K562 (cell line): ENCODE results near the gene MPZL1. TPM values are rescaled to one million over a fixed set of nuclear protein-coding genes. Genes with fewer than 3 reads are reported as not detected.

Experiments used
- BCOR ChIP-seq: fragments of 450-650 bp; IDR thresholded peaks from 2 replicates; pipeline ENCODE4 v1.6.1; 2016
- CBX3 ChIP-seq, 2 experiments: IDR thresholded peaks; 1 replicate in 1 of 2; 2 replicates in 1 of 2; pipeline ENCODE4 v1.6.1; 2012; ENCODE audit warnings: inconsistent platforms in 2 of 2, low read length in 2 of 2, borderline replicate concordance in 1 of 2, control low read depth in 1 of 2
- CREBBP ChIP-seq: IDR thresholded peaks from one replicate; pipeline ENCODE4 v1.6.1; 2012; ENCODE audit warnings: low read depth, mild to moderate bottlenecking, control low read depth, inconsistent platforms, low read length
- GABPB2 ChIP-seq: fragments of 250-450 bp; sonication (Bioruptor Pico); conservative IDR thresholded peaks from 2 replicates; pipeline ENCODE4 v1.5.1; 2021; ENCODE audit warnings: mild to moderate bottlenecking
- HIVEP1 ChIP-seq: fragments of 250-450 bp; sonication (Bioruptor Pico); IDR thresholded peaks from 2 replicates; pipeline ENCODE4 v1.4.0; 2020; ENCODE audit warnings: mild to moderate bottlenecking
- HNRNPK ChIP-seq: fragments of 200-400 bp; formaldehyde crosslinking; IDR thresholded peaks from one replicate; pipeline ENCODE4 v1.6.1; 2018; ENCODE audit warnings: mild to moderate bottlenecking, low read depth, low read length; ENCODE audit not compliant: poor library complexity, severe bottlenecking
- LARP7 ChIP-seq: fragments of 450-650 bp; IDR thresholded peaks from 2 replicates; pipeline ENCODE4 v1.6.1; 2016
- MCM5 ChIP-seq: fragments of 450-650 bp; IDR thresholded peaks from 2 replicates; pipeline ENCODE4 v1.6.1; 2016; ENCODE audit warnings: low read depth
- MTA3 ChIP-seq: fragments of 450-650 bp; formaldehyde crosslinking; IDR thresholded peaks from 2 replicates; pipeline ENCODE4 v1.6.1; 2017; ENCODE audit warnings: mild to moderate bottlenecking, borderline replicate concordance
- NELFE ChIP-seq: IDR thresholded peaks from 2 replicates; pipeline ENCODE4 v1.6.1; 2011; ENCODE audit warnings: mild to moderate bottlenecking; ENCODE audit not compliant: insufficient read depth, insufficient read length
- NEUROD1 ChIP-seq: fragments of 150-350 bp; IDR thresholded peaks from 2 replicates; pipeline ENCODE4 v1.6.1; 2014; ENCODE audit warnings: borderline replicate concordance, low read length, low read depth; ENCODE audit not compliant: partially characterized antibody
- NR3C1 ChIP-seq: sonication (generic); formaldehyde crosslinking; IDR thresholded peaks from 2 replicates; pipeline ENCODE4 v1.8.1; 2022; ENCODE audit warnings: missing genetic modification reagents
- RBM25 ChIP-seq: fragments of 200-400 bp; formaldehyde crosslinking; IDR thresholded peaks from 2 replicates; pipeline ENCODE4 v1.6.1; 2018; ENCODE audit warnings: low read length, low read depth, moderate library complexity; ENCODE audit not compliant: severe bottlenecking
- SMAD3 ChIP-seq: fragments of 450-650 bp; formaldehyde crosslinking; conservative IDR thresholded peaks from 2 replicates; pipeline ENCODE4 v1.4.0; 2020; ENCODE audit warnings: mild to moderate bottlenecking
- SMAD4 ChIP-seq: fragments of 250-450 bp; sonication (Bioruptor Pico); conservative IDR thresholded peaks from 2 replicates; pipeline ENCODE4 v1.8.0; 2021; ENCODE audit warnings: inconsistent platforms, mild to moderate bottlenecking, moderate library complexity
- ZNF143 ChIP-seq: sonication (generic); formaldehyde crosslinking; IDR thresholded peaks from 2 replicates; pipeline ENCODE4 v1.9.0; 2022; ENCODE audit warnings: mild to moderate bottlenecking, missing genetic modification reagents
- ZNF41 ChIP-seq: fragments of 250-450 bp; sonication (Bioruptor Pico); conservative IDR thresholded peaks from 2 replicates; pipeline ENCODE4 v1.4.0; 2020; ENCODE audit warnings: mild to moderate bottlenecking
- polyA plus RNA-seq, 8 experiments: library from polyadenylated mRNA; depleted of rRNA in 4 of 8; stranded (reverse) in 5 of 8; unstranded in 3 of 8; fragments of >200 nt; fragmentation: Nextera tagmentation in 2 of 8; fragmentation: Illumina TruSeq in 1 of 8; extraction: Ambion mirVana in 2 of 8; extraction: Trizol in 1 of 8; gene quantifications; 2 replicates each; pipeline versions ENCODE4 v1.2.1 to v1.2.3, GENCODE V29; 2011 to 2014; ENCODE audit warnings: inconsistent platforms in 1 of 8, missing spikeins in 1 of 8
- total RNA-seq, 7 experiments: library from RNA; depleted of rRNA in 6 of 7; stranded (reverse); fragments of >200 nt in 6 of 7; fragmentation: Illumina TruSeq in 2 of 7; extraction: Trizol in 2 of 7; gene quantifications; 2 replicates each; pipeline versions ENCODE4 v1.2.1 to v1.2.3, GENCODE V29; 2011 to 2021; ENCODE audit warnings: low replicate concordance in 1 of 7
- TF ChIP-seq, protein P1 (sequence below): sonication (generic); formaldehyde crosslinking; IDR thresholded peaks from 2 replicates; pipeline ENCODE4 v1.8.1; 2023; ENCODE audit warnings: mild to moderate bottlenecking, missing genetic modification reagents, moderate library complexity
- TF ChIP-seq, protein P2 (sequence below): fragments of 250-450 bp; sonication (Bioruptor Pico); IDR thresholded peaks from 2 replicates; pipeline ENCODE4 v1.4.0; 2020; ENCODE audit warnings: mild to moderate bottlenecking, moderate library complexity, borderline replicate concordance
- TF ChIP-seq, protein P3 (sequence below): fragments of 450-650 bp; formaldehyde crosslinking; IDR thresholded peaks from 2 replicates; pipeline ENCODE4 v1.4.0; 2020; ENCODE audit warnings: mild to moderate bottlenecking, moderate library complexity

Gene MPZL1
- total and polyA plus RNA-seq, 9 of the 15 experiments (the other 6 are each of a cell fraction or from before 2014, with no cell fraction given), result 14.5 to 153 (median 66.5) TPM

DNA sequence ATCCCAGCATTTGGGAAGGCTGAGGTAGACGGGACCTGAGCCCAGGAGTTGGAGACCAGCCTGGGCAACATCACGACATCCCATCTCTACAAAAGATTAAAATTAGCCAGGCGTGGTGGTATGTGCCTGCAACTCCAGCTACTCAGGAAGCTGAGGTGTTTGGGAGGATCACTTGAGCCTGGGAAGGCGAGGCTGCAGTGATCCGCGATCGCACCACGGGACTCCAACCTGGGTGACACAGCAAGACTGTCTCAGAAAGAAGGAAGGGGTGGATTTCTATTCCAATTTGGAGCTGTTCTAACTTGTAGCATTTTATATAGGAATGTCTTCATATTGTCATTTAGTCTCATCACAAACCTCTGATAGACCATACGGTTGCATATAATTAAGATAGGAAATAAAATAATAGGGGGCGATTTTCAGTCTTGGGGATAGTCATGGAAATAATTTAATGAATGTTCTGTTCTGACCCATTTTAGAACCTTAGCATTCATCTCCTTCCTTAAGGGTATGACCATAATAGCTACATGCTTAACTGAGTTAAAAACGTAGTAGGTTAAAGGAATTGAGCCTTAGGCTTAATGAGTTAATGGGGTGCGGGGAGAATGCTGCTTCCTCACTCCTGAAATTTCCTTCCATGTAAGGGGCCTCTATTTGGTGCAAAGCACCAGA is 99.0 kb downstream of the MPZL1 start (continued):
- no peak for TF ChIP-seq NELFE
- TF ChIP-seq HIVEP1 (CRISPR knock-in tag), result 0 out of 2 replicates have a peak, but pooled peaks have one; percentile 33
- TF ChIP-seq, protein P1, sequence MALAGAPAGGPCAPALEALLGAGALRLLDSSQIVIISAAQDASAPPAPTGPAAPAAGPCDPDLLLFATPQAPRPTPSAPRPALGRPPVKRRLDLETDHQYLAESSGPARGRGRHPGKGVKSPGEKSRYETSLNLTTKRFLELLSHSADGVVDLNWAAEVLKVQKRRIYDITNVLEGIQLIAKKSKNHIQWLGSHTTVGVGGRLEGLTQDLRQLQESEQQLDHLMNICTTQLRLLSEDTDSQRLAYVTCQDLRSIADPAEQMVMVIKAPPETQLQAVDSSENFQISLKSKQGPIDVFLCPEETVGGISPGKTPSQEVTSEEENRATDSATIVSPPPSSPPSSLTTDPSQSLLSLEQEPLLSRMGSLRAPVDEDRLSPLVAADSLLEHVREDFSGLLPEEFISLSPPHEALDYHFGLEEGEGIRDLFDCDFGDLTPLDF, result no peak
- no peak for TF ChIP-seq NR3C1 (CRISPR knock-in tag)
- TF ChIP-seq, protein P2, sequence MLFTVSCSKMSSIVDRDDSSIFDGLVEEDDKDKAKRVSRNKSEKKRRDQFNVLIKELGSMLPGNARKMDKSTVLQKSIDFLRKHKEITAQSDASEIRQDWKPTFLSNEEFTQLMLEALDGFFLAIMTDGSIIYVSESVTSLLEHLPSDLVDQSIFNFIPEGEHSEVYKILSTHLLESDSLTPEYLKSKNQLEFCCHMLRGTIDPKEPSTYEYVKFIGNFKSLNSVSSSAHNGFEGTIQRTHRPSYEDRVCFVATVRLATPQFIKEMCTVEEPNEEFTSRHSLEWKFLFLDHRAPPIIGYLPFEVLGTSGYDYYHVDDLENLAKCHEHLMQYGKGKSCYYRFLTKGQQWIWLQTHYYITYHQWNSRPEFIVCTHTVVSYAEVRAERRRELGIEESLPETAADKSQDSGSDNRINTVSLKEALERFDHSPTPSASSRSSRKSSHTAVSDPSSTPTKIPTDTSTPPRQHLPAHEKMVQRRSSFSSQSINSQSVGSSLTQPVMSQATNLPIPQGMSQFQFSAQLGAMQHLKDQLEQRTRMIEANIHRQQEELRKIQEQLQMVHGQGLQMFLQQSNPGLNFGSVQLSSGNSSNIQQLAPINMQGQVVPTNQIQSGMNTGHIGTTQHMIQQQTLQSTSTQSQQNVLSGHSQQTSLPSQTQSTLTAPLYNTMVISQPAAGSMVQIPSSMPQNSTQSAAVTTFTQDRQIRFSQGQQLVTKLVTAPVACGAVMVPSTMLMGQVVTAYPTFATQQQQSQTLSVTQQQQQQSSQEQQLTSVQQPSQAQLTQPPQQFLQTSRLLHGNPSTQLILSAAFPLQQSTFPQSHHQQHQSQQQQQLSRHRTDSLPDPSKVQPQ (CRISPR knock-in tag), result no peak
- no peak for TF ChIP-seq NEUROD1
- TF ChIP-seq ZNF143 (CRISPR knock-in tag), result no peak
- TF ChIP-seq, protein P3, sequence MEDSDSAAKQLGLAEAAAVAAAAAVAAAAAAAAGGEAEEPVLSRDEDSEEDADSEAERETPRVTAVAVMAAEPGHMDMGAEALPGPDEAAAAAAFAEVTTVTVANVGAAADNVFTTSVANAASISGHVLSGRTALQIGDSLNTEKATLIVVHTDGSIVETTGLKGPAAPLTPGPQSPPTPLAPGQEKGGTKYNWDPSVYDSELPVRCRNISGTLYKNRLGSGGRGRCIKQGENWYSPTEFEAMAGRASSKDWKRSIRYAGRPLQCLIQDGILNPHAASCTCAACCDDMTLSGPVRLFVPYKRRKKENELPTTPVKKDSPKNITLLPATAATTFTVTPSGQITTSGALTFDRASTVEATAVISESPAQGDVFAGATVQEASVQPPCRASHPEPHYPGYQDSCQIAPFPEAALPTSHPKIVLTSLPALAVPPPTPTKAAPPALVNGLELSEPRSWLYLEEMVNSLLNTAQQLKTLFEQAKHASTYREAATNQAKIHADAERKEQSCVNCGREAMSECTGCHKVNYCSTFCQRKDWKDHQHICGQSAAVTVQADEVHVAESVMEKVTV, result no peak
- TF ChIP-seq GABPB2 (CRISPR knock-in tag), result no peak
- TF ChIP-seq HNRNPK, result no peak
- no peak for TF ChIP-seq BCOR
- TF ChIP-seq SMAD3 (CRISPR knock-in tag), result no peak; the same call in 1 of the 2 replicates
- peak; percentile 14; the same call in 1 of the 2 replicates for TF ChIP-seq SMAD4 (CRISPR knock-in tag)
- TF ChIP-seq CBX3 (IDR thresholded peaks at IDR 0.05; ENCODE audit: borderline replicate concordance in 1 of 2, low read length in 2 of 2), result no peak
- TF ChIP-seq CREBBP, result no peak
- no peak for TF ChIP-seq RBM25
- TF ChIP-seq MCM5, result no peak
- TF ChIP-seq LARP7, result no peak
- TF ChIP-seq ZNF41 (CRISPR knock-in tag), result no peak
- TF ChIP-seq MTA3, result peak; percentile 7; the same call in 1 of the 2 replicates
